Fibroblast of skin of right biceps (primary cell): ENCODE measurements around the gene OR5A2.
"Not testable (repeated sequence)": the region's sequence is repeated elsewhere in the genome, so short reads cannot be mapped to it uniquely, and the experiment has no call there.

ENCODE experiments used
- DNase-seq: peaks from one replicate; pipeline ENCODE4 v3.0.0-alpha.2; 2013

The OR5A2 gene

DNA sequence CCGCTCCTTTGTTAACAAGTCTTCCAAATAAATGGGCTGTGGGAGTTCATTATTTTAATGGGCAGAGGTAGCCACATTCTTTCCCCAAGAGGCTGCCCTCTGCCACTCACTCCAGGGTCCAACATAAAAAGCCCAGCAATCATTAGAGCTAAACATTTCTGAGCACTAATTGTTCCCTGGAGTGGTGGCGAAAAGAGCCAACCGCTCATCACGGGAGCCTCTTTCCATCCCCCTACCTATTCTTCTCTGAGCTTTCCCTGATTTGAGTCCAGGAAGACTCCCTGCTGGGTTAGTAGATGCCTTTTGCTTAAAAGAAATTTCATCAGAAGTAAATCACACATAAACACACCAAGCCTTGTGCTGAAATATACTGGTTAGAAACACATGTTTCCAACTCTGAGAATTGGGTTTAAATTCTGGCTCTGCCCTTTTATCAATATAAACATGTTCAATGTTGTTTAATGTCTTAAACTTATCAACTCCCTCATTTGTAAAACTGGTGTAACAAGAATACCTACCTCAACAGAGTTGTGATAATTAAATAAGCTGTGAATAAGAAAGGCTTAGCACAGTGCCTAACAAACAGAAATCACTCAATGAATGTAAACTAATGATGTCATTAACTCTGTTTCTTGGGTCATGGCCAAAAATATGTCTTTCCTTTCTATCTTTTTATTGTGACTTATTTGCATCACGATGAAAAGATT is at the start of gene OR5A2:
Gene OR5A2 (minus strand): TSS at position 53 of the 707 bp plus-strand sequence. CDS start 3,460 bp downstream, outside the sequence.
- DNase-seq = no peak

DNA sequence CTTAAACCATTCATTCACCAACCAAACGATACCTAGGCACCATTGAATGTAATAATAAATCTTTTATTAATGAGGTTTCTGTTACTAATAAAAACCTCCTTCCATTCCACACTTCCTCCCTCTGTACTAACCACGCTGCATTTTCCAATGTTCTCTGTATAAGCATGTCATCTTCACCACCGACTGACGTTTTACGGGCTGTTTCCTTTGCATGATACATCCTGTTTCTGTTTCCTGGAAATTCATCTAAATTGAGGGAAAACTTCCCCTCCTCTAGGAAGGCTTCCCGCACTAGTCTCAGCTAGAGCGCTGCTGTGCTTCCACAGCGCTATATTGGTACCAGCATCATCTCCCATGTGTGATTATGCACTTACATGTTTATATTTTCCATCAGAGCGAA is 49.0 kb upstream of the OR5A2 start:
- DNase-seq = no peak

DNA sequence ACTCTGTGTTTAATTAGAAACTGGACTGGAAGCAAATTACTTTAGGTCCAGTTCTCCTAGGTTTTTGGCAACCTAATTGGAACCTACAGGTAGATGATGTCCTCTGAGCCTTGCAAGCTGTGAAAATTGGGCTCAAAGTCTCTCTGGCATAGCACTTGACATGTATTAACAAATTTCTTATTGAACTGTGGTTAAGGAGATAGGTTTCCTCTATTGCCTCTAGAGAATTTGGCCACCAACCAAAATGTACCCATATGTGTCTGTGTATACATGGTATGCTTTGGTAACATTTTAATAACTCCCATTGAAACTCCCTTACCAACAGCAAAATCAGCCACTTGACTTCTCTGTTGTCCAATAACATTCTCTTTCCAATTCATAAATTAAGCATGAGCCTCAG is 46.8 kb upstream of the OR5A2 start, which contains the start of gene OR4D10:
Gene OR4D10 (plus strand): TSS at position 301 of the 400 bp plus-strand sequence. CDS start 4,115 bp downstream, outside the sequence.
- DNase-seq = no peak

DNA sequence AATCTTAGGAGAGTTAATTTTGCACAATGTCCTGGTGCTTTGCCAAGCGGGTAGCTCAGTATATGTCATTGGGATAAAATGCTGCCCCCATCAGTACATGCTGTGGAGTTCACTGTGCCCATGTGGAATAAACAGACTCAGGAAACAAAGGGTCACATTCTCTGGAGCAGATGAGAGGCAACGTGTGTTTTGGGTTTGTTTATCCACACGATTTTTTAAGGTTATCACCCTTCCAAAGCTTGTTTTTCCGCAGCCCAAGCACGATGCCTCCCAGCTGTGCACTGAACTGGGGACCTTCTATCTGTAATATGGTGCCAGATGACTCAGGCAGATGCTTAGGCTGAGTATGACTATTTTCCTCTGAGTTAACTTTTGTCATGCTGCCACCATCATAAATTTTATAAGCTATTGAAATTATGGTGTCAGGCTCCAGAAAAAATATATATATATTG is 37.0 kb upstream of the OR5A2 start:
- no peak for DNase-seq

DNA sequence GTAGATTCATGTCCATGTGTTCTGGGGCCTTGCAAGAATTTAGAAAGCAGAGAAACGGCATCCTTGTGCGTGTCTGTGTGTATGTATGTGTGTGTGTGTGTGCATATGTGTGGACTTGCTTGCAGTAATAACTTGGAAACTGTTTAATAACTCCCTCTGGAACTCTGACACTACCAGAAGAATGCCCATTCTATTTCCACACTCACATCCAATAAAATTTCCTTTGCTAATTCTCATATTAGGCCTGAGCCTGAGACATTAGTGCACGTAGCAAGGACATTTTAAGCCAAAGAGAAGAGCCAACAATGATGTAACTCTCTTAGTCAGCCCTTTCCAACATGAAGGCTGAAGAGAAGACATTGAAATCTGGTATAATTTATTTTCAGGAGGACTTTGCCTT is 33.7 kb upstream of the OR5A2 start:
- no peak for DNase-seq

GRCh38 chr11:59456661-59457060 is 30.4 kb upstream of the OR5A2 start, which contains the start of gene OR4D6:
OR4D6 (plus strand) TSS chr11:59456961; CDS start chr11:59456961, 0 bp downstream.
- DNase-seq = no peak

DNA sequence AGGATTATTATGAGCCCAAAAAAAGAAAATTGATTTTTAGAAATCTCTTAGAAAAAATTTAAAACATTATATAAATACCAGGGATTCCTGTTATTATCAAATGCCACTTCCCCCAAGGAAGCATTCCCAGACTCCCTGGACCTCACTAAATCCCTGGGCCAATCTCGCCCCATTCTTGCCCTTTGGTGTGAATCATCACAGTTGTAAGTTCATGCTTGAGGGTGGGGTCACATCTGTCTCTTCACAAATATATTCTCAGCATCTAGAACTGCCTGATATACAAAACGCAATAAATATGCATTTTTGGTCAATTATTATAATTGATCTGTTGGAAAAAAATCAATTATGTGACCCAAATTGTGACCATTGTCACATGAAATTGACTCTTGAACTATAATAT is 22.3 kb upstream of the OR5A2 start:
- DNase-seq = no peak

DNA sequence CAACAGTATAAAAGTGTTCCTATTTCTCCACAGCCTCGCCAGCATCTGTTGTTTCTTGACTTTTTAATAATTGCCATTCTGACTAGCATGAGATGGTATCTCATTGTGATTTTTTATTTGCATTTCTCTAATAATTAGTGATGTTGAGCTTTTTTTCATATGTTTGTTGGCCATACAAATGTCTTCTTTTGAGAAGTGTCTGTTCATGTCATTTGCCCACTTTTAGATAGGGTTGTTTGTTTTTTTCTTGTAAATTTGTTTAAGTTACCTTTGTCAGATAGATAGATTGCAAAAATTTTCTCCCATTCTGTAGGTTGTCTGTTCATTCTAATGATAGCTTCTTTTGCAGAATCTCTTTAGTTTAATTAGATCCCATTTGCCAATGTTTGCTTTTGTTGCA is 19.4 kb upstream of the OR5A2 start:
- not testable (repeated sequence) for DNase-seq

DNA sequence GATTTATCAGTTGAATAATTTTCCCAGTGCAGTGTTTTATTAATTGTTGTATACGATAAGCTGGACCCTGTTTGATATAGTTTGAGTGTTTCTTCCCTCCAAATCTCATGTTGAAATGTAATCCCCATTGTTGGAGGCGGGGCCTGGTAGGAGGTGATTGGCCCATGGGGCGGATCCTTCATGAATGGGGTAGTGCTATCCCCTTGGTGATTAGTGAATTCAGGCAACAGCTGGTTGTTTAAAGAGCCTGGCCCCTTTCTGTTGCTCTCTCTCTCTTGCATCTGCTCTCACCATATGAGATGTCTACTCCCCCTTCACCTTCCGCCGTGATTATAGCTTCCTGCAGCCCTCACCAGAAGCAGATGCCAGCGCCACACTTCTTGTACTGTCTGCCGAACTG is 11.6 kb upstream of the OR5A2 start:
- no peak for DNase-seq

- DNase-seq = no peak
These were observed 10.0 kb upstream of the OR5A2 start, which contains the start of gene OR5A1 for GRCh38 chr11:59436169-59436568. OR5A1 (plus strand) TSS chr11:59436469; CDS start chr11:59443169, 6,700 bp downstream.

DNA sequence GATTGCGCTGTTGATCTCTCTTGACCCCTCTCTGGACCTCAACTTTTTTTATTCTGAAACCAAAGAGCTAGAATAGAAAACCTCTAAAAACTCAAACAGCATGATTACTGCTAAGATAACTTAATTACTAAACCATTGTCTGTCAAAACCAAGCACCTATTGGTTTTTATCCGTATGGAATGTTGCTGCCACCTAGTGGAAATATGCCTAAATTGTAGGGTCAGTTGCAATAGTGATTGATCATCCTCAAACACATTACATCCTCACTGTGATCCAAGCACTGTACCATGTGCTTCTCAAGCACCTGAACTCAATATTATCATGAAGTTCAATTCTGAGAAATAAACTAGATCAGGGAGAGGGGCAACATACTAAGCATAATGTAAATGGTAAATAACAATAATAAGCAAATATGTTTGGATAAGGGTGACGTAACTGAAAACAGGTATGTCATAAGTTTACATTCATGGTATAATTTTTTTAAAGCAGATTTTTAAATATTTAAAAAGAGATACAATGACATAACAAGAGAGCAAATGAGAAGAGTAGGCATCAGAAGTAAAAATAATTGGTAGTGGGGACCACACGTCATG is 3.8 kb upstream of the OR5A2 start:
- DNase-seq = peak; percentile 37

DNA sequence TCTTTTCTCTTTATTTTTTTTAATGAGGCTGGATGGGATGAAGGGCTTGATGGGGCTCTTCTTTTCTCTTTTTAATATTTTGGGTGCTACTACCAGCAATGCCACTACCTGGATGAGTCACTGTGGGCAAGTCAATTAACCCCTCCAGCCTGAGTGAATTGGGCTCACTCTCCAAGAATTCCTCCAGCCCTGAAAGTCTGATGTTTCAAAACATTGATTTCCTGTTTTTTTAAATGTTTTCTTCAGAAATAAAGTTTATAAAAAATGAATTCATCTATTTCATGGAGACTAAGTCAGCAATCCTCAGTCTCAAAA is 812 bp upstream of the OR5A2 start:
- DNase-seq = no peak

- no peak for DNase-seq
These were observed 1.1 kb downstream of the OR5A2 start for GRCh38 chr11:59425131-59425530.

GRCh38 chr11:59423835-59424234 is 2.4 kb downstream of the OR5A2 start:
- DNase-seq = no peak

DNA sequence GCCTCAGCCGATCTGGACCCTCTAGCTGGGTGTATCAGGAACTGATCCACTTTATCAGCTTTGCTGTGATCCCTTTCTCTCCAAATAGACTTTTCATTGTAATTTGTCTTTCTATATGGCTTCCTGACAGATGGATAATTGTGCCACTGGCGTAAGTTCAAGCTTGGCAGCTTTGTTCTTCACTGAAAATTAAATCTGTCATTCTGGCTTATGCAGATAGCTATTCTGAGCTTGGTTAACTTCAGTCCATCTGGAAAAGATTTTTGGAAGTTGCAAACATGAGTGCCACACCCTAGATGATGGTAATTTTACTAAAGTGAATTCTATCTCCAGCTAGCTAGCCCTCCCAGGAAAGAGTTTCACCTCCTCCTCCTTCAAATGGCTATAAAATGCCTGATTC is 8.1 kb downstream of the OR5A2 start:
- DNase-seq = no peak

GRCh38 chr11:59417023-59417422 is 9.2 kb downstream of the OR5A2 start:
- DNase-seq = no peak

- DNase-seq = no peak
These were observed 9.6 kb downstream of the OR5A2 start for GRCh38 chr11:59416613-59417012.

DNA sequence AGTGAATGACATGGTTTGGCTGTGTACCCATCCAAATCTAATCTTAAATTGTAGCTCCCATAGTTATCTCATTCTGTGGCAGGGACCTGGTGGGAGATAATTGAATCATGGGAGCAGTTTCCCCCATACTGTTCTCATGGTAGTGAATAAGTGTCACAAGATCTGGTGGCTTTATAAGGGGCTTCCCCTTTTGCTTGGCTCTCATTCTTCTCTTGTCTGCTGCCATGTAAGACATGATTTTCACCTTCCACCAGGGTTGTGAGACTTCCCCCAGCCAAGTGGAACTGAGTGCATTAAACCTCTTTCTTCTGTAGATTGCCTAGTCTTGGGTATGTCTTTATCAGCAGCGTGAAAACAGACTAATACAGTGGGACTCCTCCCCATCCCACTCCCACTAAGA is 11.1 kb downstream of the OR5A2 start:
- DNase-seq = no peak

- DNase-seq = no peak
These were observed 12.6 kb downstream of the OR5A2 start for GRCh38 chr11:59413646-59414045.

DNA sequence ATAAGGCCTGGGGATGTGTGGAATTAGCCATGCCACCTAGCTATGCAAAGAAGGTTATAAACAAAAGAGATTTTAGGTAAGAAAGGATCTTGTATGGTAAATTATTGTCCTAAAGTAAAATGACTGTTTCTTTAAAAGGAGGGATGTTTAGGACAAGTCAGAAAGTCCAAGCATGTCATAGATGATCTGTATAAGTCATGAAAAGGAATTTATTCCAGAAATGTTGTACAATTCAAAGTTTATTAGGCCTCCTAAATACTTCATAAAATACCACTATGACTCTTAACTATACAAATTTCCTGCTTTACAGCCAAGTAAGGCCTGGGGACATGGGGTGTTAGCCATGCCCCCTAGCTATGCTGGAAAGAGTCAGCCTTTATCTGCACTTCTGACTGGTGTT is 22.7 kb downstream of the OR5A2 start:
- DNase-seq = no peak

GRCh38 chr11:59401262-59401552 is 25.0 kb downstream of the OR5A2 start:
- no peak for DNase-seq

DNA sequence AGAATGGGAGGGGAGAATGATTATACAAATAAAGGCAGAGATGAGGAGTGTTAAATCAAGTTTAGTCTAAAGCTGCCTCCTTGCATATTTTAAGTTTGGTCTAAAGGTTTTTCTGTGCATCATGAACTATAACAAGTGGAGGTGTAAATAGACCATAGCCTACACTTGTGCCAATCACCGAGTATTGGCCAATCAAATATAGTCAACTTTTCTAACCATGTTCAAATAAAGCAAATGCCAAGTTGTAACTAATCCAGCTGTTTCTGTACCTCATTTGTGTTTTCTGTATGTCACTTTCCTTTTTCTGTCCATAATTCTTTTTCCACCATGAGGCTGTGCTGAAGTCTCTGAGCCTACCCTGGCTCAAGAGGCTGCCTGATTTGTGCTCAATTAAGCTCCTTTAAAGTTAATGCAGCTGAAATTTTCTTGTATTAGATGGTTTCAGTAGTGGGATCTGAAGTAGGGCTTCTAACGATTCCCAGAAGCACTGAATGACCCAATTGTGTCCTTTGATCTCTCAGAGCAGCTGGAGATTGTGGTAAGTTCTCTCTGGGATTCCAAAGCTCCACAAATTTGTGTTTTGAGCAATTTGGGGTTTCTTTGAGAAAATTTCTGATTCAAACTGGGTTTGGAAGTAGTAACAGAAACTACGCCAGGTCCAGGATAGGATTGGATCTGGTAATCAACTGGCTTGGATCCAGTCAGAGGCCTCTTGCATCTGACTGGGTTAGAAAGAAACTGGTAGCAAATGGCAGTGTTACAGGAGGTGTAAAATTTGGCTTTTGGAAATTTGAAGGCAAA is 25.6 kb downstream of the OR5A2 start:
- DNase-seq = no peak

DNA sequence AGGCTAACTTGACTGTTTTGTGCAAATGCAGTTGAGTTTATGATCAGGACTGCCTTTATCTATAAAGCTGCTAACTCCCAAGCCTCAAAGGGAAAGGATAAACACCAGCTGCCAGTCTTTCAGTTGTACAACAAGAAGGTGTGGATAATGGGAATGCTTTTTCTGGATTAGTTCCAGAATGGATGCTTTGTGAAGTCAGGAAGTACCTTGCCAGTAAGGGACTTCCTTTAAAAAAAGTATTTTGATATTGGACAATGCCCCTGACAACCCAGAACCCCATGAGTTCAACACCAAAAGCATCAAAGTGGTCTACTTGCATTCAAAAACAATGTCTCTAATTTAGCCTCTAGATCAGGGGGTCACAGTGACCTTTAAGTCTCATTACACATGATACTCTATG is 32.0 kb downstream of the OR5A2 start:
- DNase-seq = no peak
